GM19025 (cell line): ENCODE measurements around the gene KCTD15.
"Not testable (repeated sequence)": the region's sequence is repeated elsewhere in the genome, so short reads cannot be mapped to it uniquely, and the experiment has no call there.

Source experiments
- ATAC-seq: cut with Tn5 transposase; IDR thresholded peaks from one replicate; pipeline ENCODE4 v1.9.1; 2021; ENCODE audit warnings: mild to moderate bottlenecking, low read depth, moderate library complexity; ENCODE audit not compliant: unreplicated experiment

Gene KCTD15

DNA sequence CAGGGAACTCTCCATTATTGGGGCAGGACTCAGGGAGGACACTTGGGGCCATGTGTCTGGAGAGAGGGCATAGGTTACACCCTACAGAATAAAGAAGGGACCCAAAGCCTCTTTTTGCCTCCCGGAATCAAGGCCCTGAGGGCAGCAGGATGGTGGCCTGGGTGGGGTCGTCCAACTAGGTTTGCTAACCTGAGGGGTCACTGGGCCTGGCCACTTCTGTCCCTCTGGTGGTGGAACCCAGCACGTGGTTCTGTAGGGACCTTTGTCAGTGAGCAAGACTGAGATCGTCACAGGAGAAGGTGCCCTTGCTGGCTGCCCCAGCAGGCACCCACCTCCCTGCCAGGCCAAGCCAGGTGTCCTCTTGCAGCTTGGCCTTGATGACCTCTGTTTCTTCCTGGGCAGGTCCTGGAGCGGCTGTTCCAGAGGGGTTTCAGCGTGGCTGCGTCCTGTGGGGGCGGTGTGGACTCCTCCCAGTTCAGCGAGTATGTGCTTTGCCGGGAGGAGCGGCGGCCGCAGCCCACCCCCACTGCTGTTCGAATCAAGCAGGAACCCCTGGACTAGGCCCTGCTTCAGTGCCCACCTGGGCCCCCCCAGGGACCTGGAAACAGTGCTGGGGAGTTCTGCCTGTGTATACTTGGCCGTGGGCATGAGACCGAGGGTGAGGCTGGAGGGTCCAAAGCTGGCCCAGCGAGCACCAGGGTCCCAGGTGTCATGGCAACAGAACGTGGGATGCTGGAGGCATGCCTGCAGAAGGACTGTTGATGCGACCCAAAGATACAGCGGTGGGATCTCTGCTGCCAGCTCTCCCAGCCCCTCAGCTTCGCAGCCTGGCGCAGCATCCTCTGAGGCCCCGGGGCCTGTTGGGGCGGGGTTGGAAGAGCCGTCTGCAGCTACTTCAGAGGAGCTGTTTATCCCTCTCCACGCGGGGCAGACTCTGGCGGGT is 16.0 kb downstream of the KCTD15 start:
- ATAC-seq: no peak

DNA sequence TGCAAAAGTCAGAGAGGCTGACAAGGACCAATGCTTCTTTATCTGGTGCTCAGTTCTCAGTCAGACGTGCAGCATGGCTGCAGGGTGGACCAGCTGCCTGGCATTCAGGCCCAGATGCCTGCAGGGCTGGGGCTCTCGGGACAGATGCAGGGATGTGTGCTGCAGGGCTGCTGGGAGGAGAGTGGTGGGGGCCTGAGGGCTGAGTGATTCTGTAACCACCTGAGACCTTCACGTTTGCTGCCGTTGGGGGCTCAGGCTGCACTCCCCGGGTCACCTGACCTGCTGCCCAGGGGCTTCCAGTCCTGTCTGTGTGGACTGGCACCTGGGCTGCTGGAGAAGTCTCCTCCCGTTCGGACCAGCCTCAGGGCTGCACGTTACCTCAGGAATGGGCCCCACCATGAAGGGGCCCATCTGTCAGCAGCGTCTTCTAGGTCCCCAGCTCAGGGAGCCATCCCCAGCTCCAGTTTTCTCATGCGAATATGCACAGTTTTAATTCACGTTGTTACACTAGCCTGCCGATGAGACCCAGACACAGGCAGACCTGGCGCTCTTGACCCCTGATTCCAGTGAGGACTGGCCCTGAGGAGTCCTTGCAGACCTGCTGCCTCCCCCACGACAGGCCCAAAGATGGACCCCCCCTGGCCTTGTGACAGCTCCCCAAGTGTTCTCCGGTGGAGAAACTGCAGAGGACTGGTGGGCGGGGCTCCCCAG is 16.9 kb downstream of the KCTD15 start:
- no peak for ATAC-seq

DNA sequence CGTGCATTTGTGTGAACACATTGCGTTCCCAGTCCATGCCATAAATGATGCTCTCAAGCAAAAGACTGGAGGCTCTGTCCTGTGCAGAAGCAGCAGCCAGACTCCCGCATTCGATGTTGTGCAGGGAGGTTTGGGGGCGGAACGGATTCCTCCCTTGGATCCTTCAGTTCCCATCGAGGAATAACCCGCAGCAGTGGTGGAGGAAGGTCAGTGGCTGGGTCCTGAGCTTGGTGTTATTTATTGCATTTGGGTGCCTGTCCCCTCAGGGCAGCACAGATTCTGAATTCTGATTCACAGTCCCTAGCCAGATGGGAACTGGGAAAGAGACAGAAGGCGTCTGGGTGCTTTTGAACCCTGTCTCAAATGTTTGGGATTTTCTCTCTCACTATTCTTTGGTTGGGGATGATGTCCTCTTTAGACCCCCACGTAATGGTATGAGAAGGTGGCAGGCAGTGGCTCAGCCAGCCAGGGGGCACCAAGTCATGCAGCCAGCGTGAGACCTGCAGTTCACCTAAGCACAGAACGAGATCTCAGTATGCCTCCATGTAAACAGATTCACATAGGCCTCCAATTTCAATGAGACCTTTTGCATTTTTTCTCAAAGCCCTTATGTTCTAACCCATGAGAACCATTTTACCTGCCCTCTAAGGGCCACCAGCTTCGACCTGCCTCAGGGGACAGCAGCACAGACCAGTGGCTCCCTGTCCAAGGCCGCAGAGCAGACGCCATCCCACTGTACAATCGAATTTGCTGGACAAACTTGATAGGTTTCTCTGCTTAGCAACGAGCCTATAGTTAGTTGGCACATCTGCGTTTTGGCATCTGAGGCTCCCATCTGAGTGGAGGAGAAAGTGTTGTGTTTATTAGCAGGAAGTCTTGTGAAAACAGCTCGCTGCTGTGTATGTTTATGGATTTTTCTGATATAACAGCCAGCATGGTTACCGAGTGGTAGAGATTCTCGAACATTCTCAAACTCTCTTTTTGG is 17.8 kb downstream of the KCTD15 start:
- no peak for ATAC-seq

DNA sequence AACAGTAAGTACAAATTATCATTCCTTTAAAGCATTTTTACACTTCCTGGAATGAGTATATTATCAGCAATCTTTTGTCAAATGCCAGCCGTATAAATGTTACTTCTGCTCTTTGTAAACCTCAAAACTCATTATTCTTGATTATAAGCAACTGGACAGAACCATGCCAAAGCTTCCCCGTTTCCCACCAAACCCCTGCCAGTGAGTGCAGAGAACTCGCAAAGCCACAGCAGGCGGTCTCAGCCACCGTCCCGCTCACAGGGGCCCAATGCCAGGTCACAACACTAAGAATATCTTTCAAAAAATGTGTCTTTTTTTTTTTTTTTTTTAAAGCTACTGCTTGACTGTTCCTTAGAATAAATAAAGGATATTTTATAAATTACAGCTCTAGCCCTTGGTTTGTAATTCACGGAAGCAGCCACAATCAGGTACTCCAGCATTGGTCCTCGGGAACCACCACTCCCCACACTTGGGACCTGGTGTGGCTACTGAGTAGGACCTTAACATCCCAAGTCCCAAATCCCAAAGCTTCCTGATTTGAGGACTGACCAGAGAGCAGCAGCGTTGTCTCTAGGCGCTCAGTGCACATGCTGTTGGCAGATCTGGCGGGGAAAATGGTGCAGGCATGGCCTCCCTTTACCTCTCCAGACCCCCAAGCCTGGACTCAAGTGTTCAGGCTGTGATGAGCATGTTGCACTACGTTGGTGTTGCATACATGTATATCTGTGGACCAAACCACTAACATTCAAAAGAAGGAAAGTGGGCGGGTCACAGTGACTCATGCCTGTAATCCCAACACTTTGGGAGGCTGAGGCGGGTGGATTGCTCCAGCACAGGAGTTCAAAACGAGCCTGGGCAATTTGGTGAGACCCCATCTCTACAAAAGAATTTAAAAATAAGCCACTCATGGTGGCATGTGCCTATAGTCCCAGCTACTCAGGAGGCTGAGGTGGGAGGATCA is 19.0 kb downstream of the KCTD15 start:
- no peak for ATAC-seq

DNA sequence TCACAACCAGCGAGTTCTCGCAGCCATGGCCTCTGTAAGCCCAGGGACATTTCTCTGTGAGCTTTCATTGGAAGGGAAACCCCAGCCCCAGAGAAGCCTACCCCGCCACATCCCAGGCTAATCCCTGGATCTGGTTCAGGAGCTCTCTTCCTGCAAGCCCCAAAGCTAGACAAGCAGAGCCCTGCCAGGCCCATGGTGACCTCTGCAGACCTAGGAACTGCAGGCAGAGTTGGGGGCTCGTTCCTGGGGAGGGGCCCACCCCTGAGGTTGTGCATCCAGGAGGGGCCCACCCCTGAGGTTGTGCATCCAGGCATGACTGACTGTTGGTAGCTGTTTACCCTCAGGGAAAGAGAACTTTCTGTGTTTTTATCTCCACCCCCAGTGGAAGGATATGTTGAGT is 21.7 kb downstream of the KCTD15 start:
- no peak for ATAC-seq

DNA sequence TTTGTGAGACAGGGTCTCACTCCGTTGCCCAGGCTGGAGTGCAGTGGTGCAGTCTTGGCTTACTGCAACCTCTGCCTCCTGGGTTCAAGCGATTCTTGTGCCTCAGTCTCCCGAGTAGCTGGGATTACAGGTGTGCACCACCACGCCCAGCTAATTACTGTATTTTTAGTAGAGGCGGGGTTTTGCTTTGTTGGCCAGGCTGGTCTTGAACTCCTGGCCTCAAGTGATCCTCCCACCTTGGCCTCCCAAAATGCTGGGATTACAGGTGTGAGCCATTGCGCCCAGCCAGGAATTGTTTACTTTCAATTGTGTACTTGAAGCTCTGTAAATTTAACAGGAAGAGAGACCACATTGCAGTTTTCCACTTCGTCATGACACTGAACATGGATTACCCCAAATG is 22.4 kb downstream of the KCTD15 start:
- not testable (repeated sequence) for ATAC-seq

DNA sequence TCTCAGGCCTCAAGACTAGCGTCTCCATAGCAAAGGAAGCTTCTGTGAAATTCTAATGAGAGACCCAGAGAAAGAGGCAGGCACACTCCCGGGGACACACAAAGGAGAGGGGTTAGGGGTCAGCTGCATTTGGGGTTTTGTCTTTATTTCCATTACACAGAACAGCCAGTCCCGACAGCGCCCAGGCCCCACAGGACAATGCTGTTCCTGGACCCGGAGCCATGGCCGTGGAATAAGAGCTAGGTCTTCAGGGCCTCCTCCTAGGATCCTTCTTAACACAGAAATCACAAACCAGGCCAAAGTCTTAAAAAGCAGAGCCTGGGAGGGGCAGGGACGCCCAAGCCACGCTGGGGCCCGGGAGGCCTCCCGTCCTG is 22.8 kb downstream of the KCTD15 start:
- no peak for ATAC-seq

DNA sequence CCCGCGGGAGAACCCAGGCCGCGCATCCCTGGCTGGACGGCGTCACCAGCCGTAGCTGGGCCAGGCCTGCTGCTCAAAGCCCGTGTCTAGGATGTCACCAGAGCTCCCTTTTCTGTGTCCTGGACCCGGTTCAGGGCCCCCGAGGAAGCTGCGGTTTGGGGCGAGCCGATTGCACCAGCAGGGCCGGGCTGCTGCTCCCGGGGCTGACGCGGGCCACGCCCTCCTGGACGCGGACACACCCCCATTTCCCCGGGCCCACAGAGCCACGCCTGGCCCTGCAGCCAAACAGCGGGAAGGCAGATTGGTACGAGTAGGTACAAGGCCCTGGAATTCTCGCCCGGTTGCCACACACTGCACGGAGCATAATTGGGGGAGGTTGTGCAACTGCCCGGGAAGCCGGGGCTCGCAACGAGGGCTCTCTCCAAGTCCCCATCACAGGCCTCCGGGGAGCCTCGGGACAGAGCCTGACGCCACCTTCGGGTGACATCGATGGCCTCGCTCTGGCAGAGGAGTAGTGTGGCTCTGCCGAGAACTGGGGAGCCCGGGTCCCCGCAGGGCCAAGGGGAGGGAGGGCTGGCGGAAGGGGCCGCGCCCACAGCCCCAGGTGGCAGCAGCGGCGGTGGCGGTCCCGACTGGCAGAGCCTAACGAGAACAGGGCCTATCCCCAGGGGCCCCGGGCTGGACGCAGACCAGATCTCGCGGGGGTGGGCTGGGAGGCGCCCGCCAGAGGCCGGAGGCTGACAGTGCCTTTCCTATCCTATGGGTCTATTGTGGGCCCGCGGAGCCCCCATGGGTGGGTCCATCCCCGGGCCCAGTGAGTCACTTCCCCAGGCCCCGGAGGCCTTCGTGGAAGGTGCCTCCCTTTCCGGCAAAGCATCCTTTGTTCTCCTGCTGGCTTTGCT is 23.5 kb downstream of the KCTD15 start:
- ATAC-seq: no peak

DNA sequence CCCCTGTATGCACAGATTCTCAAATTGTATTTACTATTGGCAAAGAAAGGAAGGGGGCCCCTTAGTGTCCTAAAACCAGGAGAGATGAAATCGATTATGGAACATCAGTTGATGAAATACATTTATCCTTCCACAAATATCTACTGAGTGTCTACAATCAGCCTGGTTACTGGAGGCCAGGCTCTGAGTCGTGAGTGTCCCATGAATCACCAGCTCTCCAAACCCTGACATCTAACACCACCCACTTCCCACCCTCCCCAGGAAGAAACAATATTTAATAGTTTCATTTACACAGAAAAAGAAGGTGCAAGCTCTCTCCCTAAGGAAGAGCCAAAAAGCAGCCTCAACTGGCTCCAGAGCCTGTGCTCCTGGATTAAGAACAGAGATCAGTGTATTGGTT is 25.2 kb downstream of the KCTD15 start:
- no peak for ATAC-seq

DNA sequence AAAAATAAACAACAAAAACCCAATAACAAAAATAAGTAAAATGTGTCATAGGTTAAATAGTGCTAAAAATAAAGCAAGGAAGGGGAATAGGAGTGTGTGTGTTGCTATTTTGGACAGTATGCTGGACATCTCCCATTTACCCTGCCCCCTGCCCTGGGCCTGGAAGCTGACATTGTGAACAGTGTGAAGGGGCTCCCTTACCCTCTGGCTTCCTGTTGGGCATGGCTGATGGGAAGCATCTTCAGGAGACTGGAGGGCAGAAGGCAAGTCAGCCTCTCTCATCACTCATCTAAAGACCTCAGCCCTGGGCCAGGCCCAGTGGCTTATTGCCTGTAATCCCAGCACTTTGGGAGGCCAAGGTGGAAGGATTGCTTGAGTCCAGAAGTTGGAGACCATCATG is 26.7 kb downstream of the KCTD15 start:
- ATAC-seq: no peak

DNA sequence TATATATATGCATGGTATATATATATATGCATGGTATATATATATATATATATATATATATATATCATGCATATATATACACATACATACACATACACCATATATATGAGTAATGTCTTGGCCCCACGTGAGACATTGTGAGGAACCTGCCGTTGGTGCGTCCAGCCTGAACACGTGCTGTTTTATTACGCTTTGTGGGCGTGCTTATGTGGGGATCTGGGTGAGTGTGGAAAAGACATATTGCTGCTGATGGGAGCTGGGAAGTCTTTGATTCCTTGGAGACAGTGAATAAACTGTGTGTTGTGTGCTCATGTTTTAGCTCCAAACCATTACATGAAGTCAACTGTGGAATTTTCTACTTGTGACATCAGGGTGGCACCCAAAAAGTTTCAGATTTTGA is 28.9 kb downstream of the KCTD15 start:
- ATAC-seq: no peak

DNA sequence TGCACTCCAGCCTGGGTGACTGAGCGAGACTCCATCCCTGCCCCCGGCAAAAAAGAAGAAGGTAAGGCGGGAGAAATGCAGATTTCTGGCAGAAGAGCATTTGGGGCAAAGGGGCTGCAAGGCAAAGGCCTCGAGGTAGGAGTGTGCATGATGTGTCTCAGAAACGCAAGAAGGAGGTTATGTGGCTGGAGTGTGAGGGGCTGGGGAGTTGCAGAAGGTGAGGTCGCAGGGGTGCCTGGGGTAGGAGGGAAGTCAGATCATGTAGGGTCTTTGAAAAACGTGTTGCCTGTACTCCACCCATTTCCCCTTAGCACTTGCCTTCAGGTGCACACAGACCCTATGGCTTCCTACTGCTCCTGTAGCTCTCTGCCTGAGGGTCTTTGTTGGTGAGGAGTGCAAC is 29.9 kb downstream of the KCTD15 start:
- ATAC-seq: no peak

DNA sequence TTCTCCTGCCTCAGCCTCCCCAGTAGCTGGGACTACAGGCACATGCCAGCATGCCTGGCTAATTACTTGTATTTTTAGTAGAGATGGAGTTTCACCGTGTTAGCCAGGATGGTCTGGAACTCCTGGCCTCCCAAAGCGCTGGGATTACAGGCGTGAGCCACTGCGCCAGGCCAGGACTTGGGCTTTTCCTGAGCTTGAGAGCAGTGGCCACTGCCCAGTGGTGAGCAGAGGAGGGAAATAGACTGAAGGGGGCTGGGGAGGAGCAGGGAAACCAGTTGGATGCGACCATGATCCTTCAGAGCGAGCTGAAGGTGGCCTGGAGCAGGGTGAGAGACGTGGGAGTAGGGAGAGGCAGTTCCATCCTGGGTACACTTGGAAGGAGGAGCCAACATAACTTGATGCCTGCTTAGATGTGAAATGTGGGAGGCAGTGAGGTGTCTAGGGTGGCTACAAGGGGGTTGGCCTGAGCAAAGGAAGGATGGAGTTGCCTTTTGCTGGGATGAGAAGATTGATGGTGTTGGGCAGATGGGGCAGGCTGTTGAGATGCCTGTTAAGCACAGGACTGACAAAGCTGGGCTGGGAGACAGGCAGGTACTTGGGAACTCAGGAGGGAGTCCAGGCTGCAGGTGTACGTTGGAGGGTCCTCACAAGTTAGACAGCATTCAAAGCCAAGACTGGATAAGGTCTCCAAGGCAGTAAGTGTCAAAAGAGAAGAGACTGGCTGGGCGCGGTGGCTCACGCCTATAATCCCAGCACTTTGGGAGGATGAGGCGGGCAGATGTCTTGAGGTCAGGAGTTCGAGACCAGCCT is 31.8 kb downstream of the KCTD15 start:
- ATAC-seq: no peak

DNA sequence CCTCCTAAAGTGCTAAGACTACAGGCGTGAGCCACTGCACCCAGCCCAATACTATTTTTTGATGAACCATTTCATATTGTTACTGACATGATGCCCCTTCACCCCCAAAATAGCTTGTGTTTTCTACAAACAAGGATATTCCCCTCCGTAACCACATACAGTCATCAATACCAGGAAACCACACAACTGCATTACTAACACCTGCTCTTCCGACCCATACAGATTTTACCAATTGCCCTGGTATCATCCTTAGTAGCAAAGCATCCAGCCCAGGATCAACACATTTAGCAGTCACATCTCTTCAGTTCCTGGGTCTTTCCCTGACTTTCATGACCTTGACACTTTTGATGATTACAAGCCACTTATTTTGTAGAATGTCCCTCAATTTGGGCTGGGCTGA is 33.6 kb downstream of the KCTD15 start:
- ATAC-seq: no peak

DNA sequence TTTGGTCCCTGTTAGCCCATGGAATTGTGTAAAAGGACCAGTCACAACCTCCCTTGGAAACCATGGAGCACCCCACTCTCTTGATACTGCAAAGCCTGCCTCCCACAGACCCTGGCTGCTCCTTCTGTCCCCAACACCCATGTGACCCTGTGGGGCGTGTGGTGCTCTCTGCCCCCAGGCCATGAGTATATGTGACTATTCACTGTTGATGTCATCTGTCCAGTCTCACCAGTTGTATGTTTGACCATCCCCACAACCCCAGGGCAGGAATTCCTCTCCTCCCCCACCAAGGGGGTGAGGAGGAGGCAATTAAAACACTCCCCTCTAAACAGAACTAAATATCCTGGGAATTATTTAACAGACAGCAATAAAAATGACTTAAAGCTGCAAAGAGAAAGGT is 35.2 kb downstream of the KCTD15 start:
- no peak for ATAC-seq

DNA sequence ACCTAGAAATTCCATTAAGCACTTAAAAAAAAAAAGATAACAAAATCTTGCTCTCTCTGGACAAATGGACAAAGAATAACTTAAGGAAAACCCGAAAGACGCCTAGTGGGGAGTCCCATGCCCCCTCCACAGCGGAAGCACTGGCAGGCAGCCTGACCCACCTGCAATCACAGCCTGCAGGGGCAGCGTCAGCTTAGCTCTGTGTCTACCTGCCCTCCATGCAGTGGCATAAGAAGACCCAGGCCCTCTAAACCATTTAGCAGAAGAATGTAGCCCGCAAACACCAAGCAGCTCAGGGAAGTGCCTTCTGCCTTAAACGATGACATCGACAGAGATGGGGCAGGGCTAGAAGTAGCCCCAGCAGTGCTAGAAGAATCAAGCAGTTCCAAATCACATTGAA is 36.0 kb downstream of the KCTD15 start:
- ATAC-seq: no peak

DNA sequence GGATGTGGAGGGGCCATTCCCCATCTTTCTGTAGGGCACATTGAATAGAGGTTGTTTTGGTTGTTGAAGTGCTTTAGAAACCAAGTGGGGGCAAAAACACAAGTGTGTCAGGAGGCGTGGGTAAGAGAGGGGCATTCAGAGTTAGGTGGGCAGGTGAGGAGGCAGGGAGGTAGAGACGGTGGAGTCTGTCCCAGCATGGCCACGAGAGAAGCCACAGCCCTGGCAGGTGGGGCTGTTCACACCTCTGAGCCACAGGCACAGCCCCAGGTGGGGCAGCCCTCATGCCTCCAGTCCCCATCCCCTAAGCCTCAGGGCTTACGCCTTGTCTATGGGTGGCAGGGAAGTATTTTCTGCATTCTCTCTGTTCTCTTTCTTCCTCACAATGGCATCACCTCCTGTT is 43.7 kb downstream of the KCTD15 start:
- no peak for ATAC-seq

DNA sequence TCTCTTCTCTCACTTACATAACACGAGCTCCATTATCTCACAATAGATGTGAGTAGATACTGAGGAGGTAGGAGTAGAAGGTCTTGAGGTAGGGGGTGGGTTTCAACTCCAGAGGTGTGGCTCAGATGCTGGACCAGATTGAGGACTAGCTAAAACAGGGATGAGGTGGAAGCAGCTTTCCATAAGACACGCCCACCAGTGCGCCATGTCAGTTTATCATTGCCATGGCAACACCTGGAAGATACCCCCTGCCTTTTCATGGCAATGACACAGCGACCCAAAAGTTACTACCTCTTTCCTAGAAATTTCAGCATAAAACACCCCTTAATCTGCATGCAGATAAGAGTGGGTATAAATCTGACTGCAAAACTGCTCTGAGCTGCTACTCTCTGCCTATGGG is 44.1 kb downstream of the KCTD15 start:
- no peak for ATAC-seq
